OCI-LY3 (cell line): ENCODE measurements around the gene POLR2A.

Experiments
- H2AFZ ChIP-seq: fragments of 200-600, 300-600 bp; shearing (Covaris generic); 2 replicates; pipeline ENCODE4 v1.6.0; 2014; ENCODE audit warnings: antibody characterized with exemption, low read depth, low read length
- H3K27ac ChIP-seq: fragments of 200-600, 300-600 bp; sonication (generic); 2 replicates; pipeline ENCODE4 v1.5.1; 2014; ENCODE audit warnings: mild to moderate bottlenecking, low read length, moderate library complexity, mixed read lengths
- H3K27me3 ChIP-seq: fragments of 200-600, 300-600 bp; sonication (generic); 2 replicates; pipeline ENCODE4 v1.6.1; 2014; ENCODE audit warnings: low read depth, low read length, mixed read lengths
- H3K36me3 ChIP-seq: fragments of 200-600, 300-600 bp; sonication (generic); replicated peaks from 2 replicates; pipeline ENCODE3; 2014; ENCODE audit warnings: low read depth, low read length, mixed read lengths
- H3K4me1 ChIP-seq: fragments of 300-600, 200-600 bp; sonication (generic); 2 replicates; pipeline ENCODE4 v1.6.1; 2014; ENCODE audit warnings: low read length, mixed read lengths
- H3K4me2 ChIP-seq: fragments of 200-600, 300-600 bp; sonication (generic); 2 replicates; pipeline ENCODE4 v1.6.1; 2014; ENCODE audit warnings: low read length, mixed read lengths
- H3K4me3 ChIP-seq: fragments of 300-600, 200-600 bp; sonication (generic); 2 replicates; pipeline ENCODE4 v1.5.1; 2014; ENCODE audit warnings: antibody characterized with exemption, mild to moderate bottlenecking, low read length, moderate library complexity
- H3K79me2 ChIP-seq: fragments of 300-600, 200-600 bp; shearing (Covaris generic); 2 replicates; pipeline ENCODE4 v1.6.1; 2014; ENCODE audit warnings: mild to moderate bottlenecking, low read length, mixed read lengths
- H3K9ac ChIP-seq: fragments of 300-600, 200-600 bp; shearing (Covaris generic); 2 replicates; pipeline ENCODE4 v1.6.0; 2014; ENCODE audit warnings: mild to moderate bottlenecking, low read length, moderate library complexity
- H3K9me3 ChIP-seq: fragments of 200-600, 300-600 bp; shearing (Covaris generic); 2 replicates; pipeline ENCODE4 v1.6.1; 2014; ENCODE audit warnings: low read length, mixed read lengths; ENCODE audit not compliant: insufficient read depth
- H4K20me1 ChIP-seq: fragments of 200-600, 300-600 bp; sonication (generic); 2 replicates; pipeline ENCODE4 v1.6.1; 2016; ENCODE audit warnings: low read length, mixed read lengths; ENCODE audit not compliant: insufficient read depth
- EZH2phosphoT487 ChIP-seq: fragments of 200-600 bp; shearing (Covaris generic); IDR thresholded peaks from 2 replicates; pipeline ENCODE4 v1.6.1; 2018; ENCODE audit warnings: antibody characterized with exemption, mixed run types, low read depth
- TF ChIP-seq, protein P1 (sequence below): fragments of 200-600, 300-600 bp; sonication (generic); IDR thresholded peaks from 2 replicates; pipeline ENCODE4 v1.5.1; 2014; ENCODE audit warnings: antibody characterized with exemption, low read length, low read depth

POLR2A gene

DNA sequence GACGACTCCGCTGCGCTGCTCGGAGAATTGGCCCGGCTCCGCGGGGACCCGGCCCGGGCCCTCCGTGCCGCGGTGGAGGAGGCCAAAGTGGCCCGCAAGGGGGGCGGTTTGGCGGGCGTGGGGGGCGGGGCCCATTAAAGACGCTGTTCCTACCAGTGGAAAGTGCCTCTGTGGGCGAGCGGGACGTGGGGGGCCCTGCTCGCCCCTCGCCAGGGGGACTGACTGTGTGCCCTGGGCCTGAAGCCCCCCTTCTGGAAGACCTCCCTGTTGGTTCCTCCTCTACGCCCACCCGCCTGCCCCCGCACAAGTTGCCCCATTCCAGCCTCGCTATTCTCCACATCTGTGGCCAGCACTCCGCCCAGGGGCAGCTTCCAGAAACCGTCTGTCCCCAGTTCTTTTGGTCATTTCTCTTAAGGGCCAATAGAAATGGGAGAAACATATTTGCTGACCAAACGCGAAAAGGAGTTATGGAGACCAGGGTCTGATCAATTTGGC is 46.8 kb upstream of the POLR2A start:
- no peak overlapping the region for H3K4me2 ChIP-seq
- no peaks in the 10 kb centered on the region for H4K20me1 ChIP-seq
- H3K27ac ChIP-seq: no peak overlapping the region
- no peak overlapping the region for H2AFZ ChIP-seq
- 0 out of 2 replicates have a peak, but pooled peaks cover 3% of the 10 kb centered on the region for H3K27me3 ChIP-seq
- no peak for TF ChIP-seq EZH2phosphoT487
- TF ChIP-seq, protein P1, sequence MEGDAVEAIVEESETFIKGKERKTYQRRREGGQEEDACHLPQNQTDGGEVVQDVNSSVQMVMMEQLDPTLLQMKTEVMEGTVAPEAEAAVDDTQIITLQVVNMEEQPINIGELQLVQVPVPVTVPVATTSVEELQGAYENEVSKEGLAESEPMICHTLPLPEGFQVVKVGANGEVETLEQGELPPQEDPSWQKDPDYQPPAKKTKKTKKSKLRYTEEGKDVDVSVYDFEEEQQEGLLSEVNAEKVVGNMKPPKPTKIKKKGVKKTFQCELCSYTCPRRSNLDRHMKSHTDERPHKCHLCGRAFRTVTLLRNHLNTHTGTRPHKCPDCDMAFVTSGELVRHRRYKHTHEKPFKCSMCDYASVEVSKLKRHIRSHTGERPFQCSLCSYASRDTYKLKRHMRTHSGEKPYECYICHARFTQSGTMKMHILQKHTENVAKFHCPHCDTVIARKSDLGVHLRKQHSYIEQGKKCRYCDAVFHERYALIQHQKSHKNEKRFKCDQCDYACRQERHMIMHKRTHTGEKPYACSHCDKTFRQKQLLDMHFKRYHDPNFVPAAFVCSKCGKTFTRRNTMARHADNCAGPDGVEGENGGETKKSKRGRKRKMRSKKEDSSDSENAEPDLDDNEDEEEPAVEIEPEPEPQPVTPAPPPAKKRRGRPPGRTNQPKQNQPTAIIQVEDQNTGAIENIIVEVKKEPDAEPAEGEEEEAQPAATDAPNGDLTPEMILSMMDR: no peak
- H3K9ac ChIP-seq: no peak overlapping the region
- no peaks in the 10 kb centered on the region for H3K9me3 ChIP-seq
- H3K36me3 ChIP-seq: no peaks in the 10 kb centered on the region
- H3K4me1 ChIP-seq: peaks cover 12% of the 10 kb centered on the region
- H3K79me2 ChIP-seq: no peaks in the 10 kb centered on the region
- no peak overlapping the region for H3K4me3 ChIP-seq

DNA sequence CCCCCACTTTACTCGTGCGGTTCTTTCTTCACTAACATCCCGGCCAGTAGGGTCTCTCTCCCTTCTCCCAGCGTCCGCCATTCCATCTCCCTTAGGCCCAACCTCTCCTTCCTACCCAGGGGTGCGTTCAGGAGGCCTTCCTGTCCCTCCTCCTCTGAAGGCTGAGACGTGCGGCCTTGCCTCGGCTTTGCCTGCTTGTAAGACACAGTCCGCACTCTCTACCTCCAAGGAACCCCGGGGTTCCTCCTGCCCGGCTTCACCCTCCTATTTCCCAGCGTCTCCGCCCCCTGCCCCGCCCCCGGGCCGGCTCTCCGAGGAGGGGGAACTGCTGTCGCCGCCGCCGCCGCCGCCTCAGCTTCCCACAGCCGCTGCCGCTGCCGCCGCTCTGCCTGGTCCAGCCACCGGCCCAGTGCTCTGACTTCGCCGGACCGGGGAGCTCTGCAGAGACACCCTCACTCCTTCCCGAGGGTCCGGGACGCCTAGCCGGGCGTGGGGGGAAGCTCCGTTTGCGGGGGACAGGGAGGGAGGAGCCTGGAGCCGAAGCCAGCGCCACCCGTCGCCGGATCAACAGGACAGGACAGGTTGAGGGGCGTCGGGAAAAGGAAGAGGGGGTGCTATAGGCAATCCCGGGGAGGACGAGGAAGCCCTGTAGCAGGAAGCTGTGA is 46.1 kb upstream of the POLR2A start:
- Histone ChIP-seq H3K9me3 (no peaks in the 10 kb centered on the region), H3K79me2 (no peaks in the 10 kb centered on the region), H3K9ac (no peak overlapping the region), H3K4me2 (no peak overlapping the region), H3K36me3 (no peaks in the 10 kb centered on the region), H4K20me1 (no peaks in the 10 kb centered on the region), H3K27ac (no peak overlapping the region), H3K27me3 (0 out of 2 replicates have a peak, but pooled peaks cover 3% of the 10 kb centered on the region), H3K4me3 (no peak overlapping the region), H3K4me1 (peaks cover 12% of the 10 kb centered on the region), H2AFZ (no peak overlapping the region)
- TF ChIP-seq, protein P1: no peak
- TF ChIP-seq EZH2phosphoT487: no peak

DNA sequence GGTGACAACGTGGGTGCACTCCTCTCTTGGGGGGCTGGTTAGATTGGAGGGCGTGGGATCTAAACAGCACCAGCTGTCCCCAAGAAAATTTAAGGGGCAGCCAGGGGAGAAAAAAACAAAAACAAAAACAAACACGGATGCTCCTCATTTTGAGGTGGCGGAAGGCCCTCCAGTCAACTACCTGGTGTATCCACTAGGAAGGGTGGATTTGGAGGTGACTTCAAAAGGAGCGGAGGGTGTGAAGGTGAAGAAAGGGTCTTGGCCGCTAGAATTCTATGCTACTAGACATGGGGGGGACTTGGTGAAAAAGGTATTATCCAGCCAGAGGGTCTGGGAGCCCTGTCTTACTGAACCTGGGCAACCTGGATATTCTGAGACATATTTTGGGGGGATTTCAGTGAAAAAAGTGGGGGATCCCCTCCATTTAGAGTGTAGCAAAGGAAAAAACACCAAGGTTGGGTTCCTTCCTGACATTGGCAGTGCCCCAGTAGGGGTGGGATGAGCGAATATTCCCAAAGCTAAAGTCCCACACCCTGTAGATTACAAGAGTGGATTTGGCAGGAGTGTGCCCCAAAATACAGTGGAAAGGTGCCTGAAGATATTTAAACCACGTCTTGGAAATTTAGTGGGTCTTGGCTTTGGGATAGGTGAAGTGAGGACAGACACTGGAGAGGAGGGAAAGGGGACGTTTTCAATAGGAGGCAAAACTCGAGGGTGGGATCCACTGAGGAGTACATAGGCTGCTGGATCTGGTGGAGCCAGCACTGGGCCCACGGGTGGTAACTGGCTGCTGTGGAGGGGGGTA is 45.3 kb upstream of the POLR2A start:
- H3K9ac ChIP-seq: no peak overlapping the region
- H3K4me1 ChIP-seq: peaks cover 12% of the 10 kb centered on the region
- H2AFZ ChIP-seq: no peak overlapping the region
- H3K27ac ChIP-seq: no peak overlapping the region
- no peaks in the 10 kb centered on the region for H3K9me3 ChIP-seq
- no peaks in the 10 kb centered on the region for H3K79me2 ChIP-seq
- H3K36me3 ChIP-seq: no peaks in the 10 kb centered on the region
- H3K27me3 ChIP-seq: 0 out of 2 replicates have a peak, but pooled peaks cover 3% of the 10 kb centered on the region
- no peak overlapping the region for H3K4me3 ChIP-seq
- no peaks in the 10 kb centered on the region for H4K20me1 ChIP-seq
- H3K4me2 ChIP-seq: no peak overlapping the region
- TF ChIP-seq, protein P1: no peak
- no peak for TF ChIP-seq EZH2phosphoT487
